Glutamatergic neuron (in vitro differentiated cells): Measurements from ENCODE around the gene CASQ2. TPM values are rescaled to one million over a fixed set of nuclear protein-coding genes. Genes with fewer than 3 reads are reported as not detected.

ENCODE experiments used
- DNase-seq: peaks from one replicate; pipeline ENCODE4 v3.0.0; 2022
- H3K27ac Mint-ChIP-seq: one replicate; pipeline ENCODE4 v1.8.0; 2020; ENCODE audit warnings: mild to moderate bottlenecking, mixed read lengths, inconsistent platforms; ENCODE audit not compliant: unreplicated experiment
- H3K27me3 Mint-ChIP-seq: one replicate; pipeline ENCODE4 v1.8.0; 2020; ENCODE audit warnings: mild to moderate bottlenecking, moderate library complexity, mixed read lengths, inconsistent platforms; ENCODE audit not compliant: unreplicated experiment
- H3K36me3 Mint-ChIP-seq: one replicate; pipeline ENCODE4 v1.8.0; 2020; ENCODE audit warnings: mild to moderate bottlenecking, mixed read lengths, inconsistent platforms; ENCODE audit not compliant: unreplicated experiment
- H3K4me1 Mint-ChIP-seq: one replicate; pipeline ENCODE4 v1.8.0; 2020; ENCODE audit warnings: mild to moderate bottlenecking, low read depth, mixed read lengths, inconsistent platforms; ENCODE audit not compliant: unreplicated experiment
- H3K4me3 Mint-ChIP-seq: one replicate; pipeline ENCODE4 v1.8.0; 2020; ENCODE audit warnings: mild to moderate bottlenecking, mixed read lengths, inconsistent platforms; ENCODE audit not compliant: unreplicated experiment
- H3K9me3 Mint-ChIP-seq: one replicate; pipeline ENCODE4 v1.8.0; 2020; ENCODE audit warnings: mild to moderate bottlenecking, moderate library complexity, mixed read lengths, inconsistent platforms; ENCODE audit not compliant: unreplicated experiment
- total RNA-seq: library from RNA; stranded (reverse); fragmentation: NEBNext Ultra II Directional; extraction: Animal tissue kit (Norgen Biotek cat#: 25700); gene quantifications from one replicate; pipeline ENCODE4 v1.2.1, GENCODE V29; 2021; ENCODE audit not compliant: unreplicated experiment
- TF ChIP-seq, protein P1 (sequence below): fragments of 200-600 bp; sonication (generic); IDR thresholded peaks from one replicate; pipeline ENCODE4 v1.5.0; 2021; ENCODE audit not compliant: partially characterized antibody, unreplicated experiment

The CASQ2 gene
- total RNA-seq, 1 donor from 2014 or later: not detected

- no peak for DNase-seq
- Mint-ChIP-seq H3K4me1 (peaks cover 5% of the 10 kb centered on the region), H3K9me3 (no peaks in the 10 kb centered on the region), H3K27ac (no peak overlapping the region), H3K36me3 (no peaks in the 10 kb centered on the region), H3K4me3 (no peak overlapping the region), H3K27me3 (peaks cover 3% of the 10 kb centered on the region)
- TF ChIP-seq, protein P1, sequence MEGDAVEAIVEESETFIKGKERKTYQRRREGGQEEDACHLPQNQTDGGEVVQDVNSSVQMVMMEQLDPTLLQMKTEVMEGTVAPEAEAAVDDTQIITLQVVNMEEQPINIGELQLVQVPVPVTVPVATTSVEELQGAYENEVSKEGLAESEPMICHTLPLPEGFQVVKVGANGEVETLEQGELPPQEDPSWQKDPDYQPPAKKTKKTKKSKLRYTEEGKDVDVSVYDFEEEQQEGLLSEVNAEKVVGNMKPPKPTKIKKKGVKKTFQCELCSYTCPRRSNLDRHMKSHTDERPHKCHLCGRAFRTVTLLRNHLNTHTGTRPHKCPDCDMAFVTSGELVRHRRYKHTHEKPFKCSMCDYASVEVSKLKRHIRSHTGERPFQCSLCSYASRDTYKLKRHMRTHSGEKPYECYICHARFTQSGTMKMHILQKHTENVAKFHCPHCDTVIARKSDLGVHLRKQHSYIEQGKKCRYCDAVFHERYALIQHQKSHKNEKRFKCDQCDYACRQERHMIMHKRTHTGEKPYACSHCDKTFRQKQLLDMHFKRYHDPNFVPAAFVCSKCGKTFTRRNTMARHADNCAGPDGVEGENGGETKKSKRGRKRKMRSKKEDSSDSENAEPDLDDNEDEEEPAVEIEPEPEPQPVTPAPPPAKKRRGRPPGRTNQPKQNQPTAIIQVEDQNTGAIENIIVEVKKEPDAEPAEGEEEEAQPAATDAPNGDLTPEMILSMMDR: no peak
These were observed 91.3 kb downstream of the CASQ2 start for GRCh38 chr1:115677182-115677555.

DNA sequence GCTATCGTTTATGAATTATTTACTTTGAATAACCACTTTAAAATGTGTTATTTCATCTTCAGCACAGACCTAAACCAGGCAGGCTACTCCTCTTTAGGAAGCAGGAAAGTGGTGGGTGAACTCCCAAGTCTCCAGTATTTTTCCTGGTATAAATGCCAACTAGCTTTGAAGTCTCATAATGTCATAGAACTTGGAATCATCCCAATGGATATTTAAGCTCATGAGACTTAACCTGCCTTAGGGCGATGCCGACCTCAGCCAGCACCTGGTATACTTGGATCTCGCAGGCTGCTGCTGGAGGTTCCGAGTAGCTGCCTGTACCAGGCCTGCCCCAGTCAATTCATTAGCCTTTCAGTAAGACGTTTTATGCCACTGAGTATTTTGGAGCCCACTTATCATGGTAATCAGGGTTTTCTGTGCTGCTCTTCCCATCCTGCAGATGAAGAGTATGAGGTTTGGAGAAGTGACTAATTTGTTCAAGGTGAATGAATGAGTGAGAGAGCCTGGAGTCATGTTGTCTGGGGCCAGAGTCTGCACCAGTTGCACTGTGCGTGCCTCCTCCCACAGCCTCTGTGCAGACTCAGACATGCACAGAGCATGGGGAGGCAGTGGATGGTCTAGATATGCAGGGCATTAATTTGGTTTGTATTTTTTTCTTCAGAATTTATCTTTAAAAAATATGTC lies 91.9 kb downstream of the CASQ2 start:
- Mint-ChIP-seq H3K27me3 (peaks cover 3% of the 10 kb centered on the region), H3K4me1 (peaks cover 5% of the 10 kb centered on the region), H3K27ac (no peak overlapping the region), H3K4me3 (peak overlapping the region; percentile 3), H3K36me3 (no peaks in the 10 kb centered on the region), H3K9me3 (no peaks in the 10 kb centered on the region)
- TF ChIP-seq, protein P1: no peak
- no peak for DNase-seq

- Mint-ChIP-seq H3K4me1 (peaks cover 5% of the 10 kb centered on the region), H3K9me3 (no peaks in the 10 kb centered on the region)
These were observed 96.1 kb downstream of the CASQ2 start for GRCh38 chr1:115672224-115673009.

GRCh38 chr1:115671176-115671934 lies 97.2 kb downstream of the CASQ2 start:
- H3K4me1 Mint-ChIP-seq: peaks cover 2% of the 10 kb centered on the region
- peaks cover 10% of the 10 kb centered on the region for H3K36me3 Mint-ChIP-seq
- no peaks in the 10 kb centered on the region for H3K9me3 Mint-ChIP-seq

More at GRCh38 chr1:115672224-115673009, 96.1 kb downstream of the CASQ2 start:
- Mint-ChIP-seq H3K27ac (no peak overlapping the region), H3K4me3 (no peak overlapping the region), H3K36me3 (peaks cover 9% of the 10 kb centered on the region), H3K27me3 (no peaks in the 10 kb centered on the region)
- DNase-seq: no peak
- TF ChIP-seq, protein P1: no peak

More at GRCh38 chr1:115671176-115671934, 97.2 kb downstream of the CASQ2 start:
- TF ChIP-seq, protein P1: no peak
- H3K27me3 Mint-ChIP-seq: no peaks in the 10 kb centered on the region
- no peak overlapping the region for H3K27ac Mint-ChIP-seq
- DNase-seq: no peak
- H3K4me3 Mint-ChIP-seq: no peak overlapping the region
